Renal pelvis (tissue), 4 donors: ENCODE data around the gene BRD1. TPM values are rescaled to one million over a fixed set of nuclear protein-coding genes. Genes with fewer than 3 reads are reported as not detected.
"Not testable (repeated sequence)": the region's sequence is repeated elsewhere in the genome, so short reads cannot be mapped to it uniquely, and the experiment has no call there.

Source experiments
- DNase-seq: peaks from one replicate; pipeline ENCODE4 v3.0.0-alpha.2; 2013
- polyA plus RNA-seq, 3 donors: library from polyadenylated mRNA; unstranded; fragments of 120-200 nt; gene quantifications; one replicate each; pipeline ENCODE4 v1.2.1, GENCODE V29; 2013; ENCODE audit not compliant: insufficient read length in 3 of 3

BRD1 gene
- polyA plus RNA-seq, 3 donors, result 38.2 to 43.4 (median 38.6) TPM

DNA sequence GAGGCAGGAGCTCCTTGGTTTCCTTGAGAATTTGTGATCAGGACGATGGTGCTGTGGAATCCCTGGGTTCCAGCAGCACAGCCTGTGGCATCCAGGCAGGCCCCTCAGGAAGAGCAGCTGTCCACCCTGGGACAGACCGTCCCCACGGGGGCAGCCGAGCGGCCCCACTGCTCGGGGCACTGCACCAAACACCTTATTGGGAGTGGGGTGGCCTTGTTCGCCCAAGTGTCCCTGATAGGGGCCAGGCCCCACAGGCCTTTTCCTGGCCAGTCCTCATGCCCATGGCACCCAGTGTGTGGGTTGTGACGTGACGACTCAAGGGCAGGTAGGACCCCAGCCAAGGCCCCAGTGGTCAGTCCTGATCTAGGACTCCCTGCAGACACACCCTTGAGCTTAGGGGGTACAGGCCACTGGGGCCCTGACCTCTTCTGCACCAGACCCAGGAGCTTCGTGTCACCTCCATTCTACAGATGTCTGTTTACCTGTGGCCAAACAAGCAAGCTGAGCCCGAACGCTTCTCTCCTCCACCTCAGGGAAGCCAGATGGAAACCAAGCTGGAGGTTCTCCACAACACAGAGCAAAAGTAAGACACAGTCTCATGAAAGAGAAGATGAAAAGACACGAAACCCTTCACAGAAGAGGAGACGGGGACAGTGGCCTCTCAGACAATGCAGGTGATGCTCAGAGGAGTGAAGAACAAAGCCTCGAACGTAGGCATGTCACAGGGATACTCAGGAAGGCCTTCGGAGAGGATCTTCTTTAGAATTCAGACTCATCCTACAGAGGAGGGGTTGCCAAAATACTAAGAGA lies 1.6 kb upstream of the BRD1 start:
- no peak for DNase-seq

- no peak for DNase-seq
Observed at GRCh38 chr22:49828599-49828965, 909 bp upstream of the BRD1 start.

DNA sequence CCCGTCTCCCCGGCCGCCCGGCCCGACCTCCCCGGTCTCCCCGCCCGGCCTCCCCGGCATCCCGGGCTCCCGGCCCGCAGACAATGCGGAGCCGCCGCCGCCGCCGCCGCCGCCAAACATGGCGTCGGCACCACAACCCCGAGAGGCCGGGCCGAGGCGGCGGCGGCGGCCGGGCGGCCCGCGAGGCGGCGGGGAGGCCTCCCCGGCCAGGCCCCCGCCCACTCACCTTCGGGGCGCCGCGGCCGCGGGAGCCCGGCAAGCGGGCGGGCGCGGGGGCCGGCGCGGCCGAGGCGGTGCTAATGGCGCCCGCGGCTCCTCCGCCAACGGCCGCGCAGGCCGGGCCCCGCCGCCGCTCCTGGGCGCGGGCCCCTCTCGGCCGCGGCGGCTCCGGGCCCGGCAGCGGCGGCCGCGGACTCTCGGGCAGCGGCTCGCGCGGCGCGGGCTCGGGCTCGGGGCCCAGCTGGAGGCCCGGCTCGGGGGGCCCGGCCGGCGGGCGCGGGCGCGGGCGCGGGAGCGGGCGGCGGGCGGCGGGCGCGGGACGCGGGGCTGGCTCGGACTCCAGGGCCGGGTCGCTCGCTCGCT lies 311 bp downstream of the BRD1 start:
- DNase-seq, result no peak

GRCh38 chr22:49826603-49827270 lies 936 bp downstream of the BRD1 start:
- no peak for DNase-seq

GRCh38 chr22:49825944-49826602 lies 1.6 kb downstream of the BRD1 start:
- DNase-seq, result no peak

- DNase-seq, result no peak
Observed at GRCh38 chr22:49825436-49825835, 2.2 kb downstream of the BRD1 start.

DNA sequence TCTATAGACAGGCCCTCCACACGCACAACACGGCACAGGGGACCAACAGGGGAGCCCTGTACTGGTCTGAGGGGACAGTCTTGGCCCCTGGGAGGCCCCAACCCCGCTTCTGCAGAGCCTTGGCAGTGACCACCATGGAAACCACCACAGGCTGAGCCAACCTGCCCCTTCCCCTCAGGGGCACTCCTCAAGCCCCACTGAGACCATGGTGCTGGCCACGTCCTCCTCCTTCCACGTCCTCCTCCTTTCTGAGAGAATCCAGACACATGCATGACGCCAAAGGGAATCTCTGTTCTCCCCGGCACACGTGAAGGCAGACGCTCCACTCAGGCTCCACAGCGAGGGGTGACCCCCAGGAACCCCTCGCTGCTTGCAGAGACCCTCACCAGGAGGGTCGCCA lies 2.7 kb downstream of the BRD1 start:
- DNase-seq, result no peak

GRCh38 chr22:49824185-49824925 lies 3.3 kb downstream of the BRD1 start:
- no peak for DNase-seq

GRCh38 chr22:49823289-49824045 lies 4.2 kb downstream of the BRD1 start:
- no peak for DNase-seq

GRCh38 chr22:49821741-49822140 lies 5.9 kb downstream of the BRD1 start:
- DNase-seq, result not testable (repeated sequence)

GRCh38 chr22:49820984-49821383 lies 6.7 kb downstream of the BRD1 start:
- no peak for DNase-seq

GRCh38 chr22:49817359-49817758 lies 10.3 kb downstream of the BRD1 start:
- no peak for DNase-seq

- DNase-seq, result no peak
Observed at GRCh38 chr22:49815641-49816091, 12.0 kb downstream of the BRD1 start.

DNA sequence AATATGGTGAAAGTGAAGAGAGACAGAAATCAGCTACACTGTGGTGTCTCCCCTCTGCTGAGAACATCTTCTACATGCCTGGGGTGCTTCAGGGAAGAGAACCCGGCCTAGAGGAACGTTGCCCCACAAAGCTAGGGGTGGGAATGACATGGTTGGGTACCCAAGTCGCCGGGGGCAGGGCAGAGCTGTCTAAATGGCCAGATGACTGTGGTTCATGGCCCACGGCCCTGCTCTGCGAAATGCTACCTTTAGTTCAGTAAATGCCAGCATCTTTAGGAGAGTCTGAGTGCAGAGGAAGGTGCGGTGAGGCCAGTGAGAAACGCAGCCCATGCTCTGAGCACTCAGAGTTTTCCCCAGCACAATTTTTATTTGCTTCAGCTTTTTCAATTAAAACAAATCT lies 12.8 kb downstream of the BRD1 start:
- DNase-seq, result no peak

DNA sequence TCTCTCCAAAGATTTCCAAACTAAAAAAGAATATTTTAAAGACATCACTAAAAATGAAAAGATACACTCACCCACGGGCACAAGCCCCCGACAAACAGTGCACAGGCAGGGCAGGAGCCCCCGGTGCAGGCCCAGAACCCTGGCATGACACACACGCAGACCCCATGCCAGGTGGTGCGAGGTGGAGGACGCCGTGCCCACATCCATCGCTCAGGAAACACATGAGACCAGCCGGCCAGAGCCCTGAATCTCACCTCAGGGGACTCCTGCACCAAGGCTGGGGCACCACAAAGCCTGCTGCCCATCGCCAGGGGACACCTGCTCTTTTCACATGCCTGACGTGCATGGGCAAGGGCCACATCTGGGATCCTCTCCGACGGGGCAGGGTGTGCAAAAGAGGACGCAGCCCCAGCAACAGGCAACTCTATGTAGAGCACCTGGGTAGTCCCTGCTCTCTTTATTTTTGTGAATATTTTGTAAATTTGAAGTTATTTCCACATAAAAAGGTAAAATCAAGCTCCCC lies 13.4 kb downstream of the BRD1 start:
- DNase-seq, result no peak

DNA sequence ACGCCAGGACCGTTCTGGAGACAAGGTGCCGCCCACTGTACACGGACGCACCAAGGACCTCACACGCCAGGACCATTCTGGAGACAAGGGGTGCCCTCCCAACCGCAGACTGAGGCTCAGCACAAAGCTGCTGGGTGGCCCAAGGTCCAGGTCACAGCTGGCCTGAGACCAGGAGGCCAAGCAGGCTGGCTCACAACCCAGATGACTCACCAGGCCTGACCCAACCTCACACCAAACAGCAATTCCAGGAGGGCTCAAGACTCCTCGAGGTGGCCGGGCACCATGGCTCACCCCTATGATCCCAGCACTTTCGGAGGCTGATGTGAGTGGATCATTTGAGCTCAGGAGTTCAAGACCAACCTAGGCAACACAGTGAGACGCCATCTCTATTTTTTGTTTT lies 14.8 kb downstream of the BRD1 start:
- DNase-seq, result no peak

GRCh38 chr22:49811020-49811791 lies 16.5 kb downstream of the BRD1 start:
- no peak for DNase-seq

GRCh38 chr22:49810363-49811019 lies 17.2 kb downstream of the BRD1 start:
- no peak for DNase-seq
